K562 (cell line): Measurements from ENCODE around the gene ZNF174. TPM values are rescaled to one million over a fixed set of nuclear protein-coding genes. Genes with fewer than 3 reads are reported as not detected.

ENCODE experiments used
- ELF1 ChIP-seq: fragments of 200-800 bp; sonication (Bioruptor generic); IDR thresholded peaks from 2 replicates; pipeline ENCODE4 v1.6.1; 2016; ENCODE audit warnings: missing genetic modification characterization, missing compliant biosample characterization
- FOXP1 ChIP-seq: sonication (generic); formaldehyde crosslinking; IDR thresholded peaks from 2 replicates; pipeline ENCODE4 v1.8.0; 2022; ENCODE audit warnings: mild to moderate bottlenecking, missing genetic modification reagents
- HIVEP1 ChIP-seq: fragments of 250-450 bp; sonication (Bioruptor Pico); IDR thresholded peaks from 2 replicates; pipeline ENCODE4 v1.4.0; 2020; ENCODE audit warnings: mild to moderate bottlenecking
- LCOR ChIP-seq: sonication (generic); formaldehyde crosslinking; IDR thresholded peaks from 2 replicates; pipeline ENCODE4 v1.8.0; 2022; ENCODE audit warnings: mild to moderate bottlenecking, missing genetic modification reagents
- ZMIZ1 ChIP-seq, 2 experiments: fragments of 150-350 bp in 1 of 2; IDR thresholded peaks; 2 replicates each; pipeline ENCODE4 v1.6.1; 2012 to 2016; ENCODE audit warnings: low read depth in 2 of 2, low read length in 2 of 2, mild to moderate bottlenecking in 1 of 2, moderate library complexity in 1 of 2
- ZNF253 ChIP-seq: fragments of 250-450 bp; sonication (Bioruptor Pico); conservative IDR thresholded peaks from 2 replicates; pipeline ENCODE4 v1.6.1; 2021; ENCODE audit warnings: mild to moderate bottlenecking
- ZNF282 ChIP-seq: sonication (generic); formaldehyde crosslinking; IDR thresholded peaks from 2 replicates; pipeline ENCODE4 v1.8.1; 2023; ENCODE audit warnings: missing genetic modification reagents
- ZNF318 ChIP-seq, 2 experiments: fragments of 450-650 bp; IDR thresholded peaks; 2 replicates each; pipeline ENCODE4 v1.6.1; 2016; ENCODE audit warnings: mild to moderate bottlenecking in 2 of 2, borderline replicate concordance in 1 of 2, low read depth in 1 of 2, moderate library complexity in 1 of 2
- ZNF431 ChIP-seq: sonication (generic); formaldehyde crosslinking; IDR thresholded peaks from 2 replicates; pipeline ENCODE4 v1.8.0; 2022; ENCODE audit warnings: mild to moderate bottlenecking, missing genetic modification reagents
- ZNF57 ChIP-seq: fragments of 450-650 bp; formaldehyde crosslinking; IDR thresholded peaks from 2 replicates; pipeline ENCODE4 v1.4.0; 2020; ENCODE audit warnings: mild to moderate bottlenecking, moderate library complexity
- ZNF668 ChIP-seq: fragments of 250-450 bp; sonication (Bioruptor Pico); IDR thresholded peaks from 2 replicates; pipeline ENCODE4 v1.8.0; 2022; ENCODE audit warnings: mild to moderate bottlenecking, inconsistent platforms
- polyA plus RNA-seq, 8 experiments: library from polyadenylated mRNA; depleted of rRNA in 4 of 8; stranded (reverse) in 5 of 8; unstranded in 3 of 8; fragments of >200 nt; fragmentation: Nextera tagmentation in 2 of 8; fragmentation: Illumina TruSeq in 1 of 8; extraction: Ambion mirVana in 2 of 8; extraction: Trizol in 1 of 8; gene quantifications; 2 replicates each; pipeline versions ENCODE4 v1.2.1 to v1.2.3, GENCODE V29; 2011 to 2014; ENCODE audit warnings: inconsistent platforms in 1 of 8, missing spikeins in 1 of 8
- total RNA-seq, 7 experiments: library from RNA; depleted of rRNA in 6 of 7; stranded (reverse); fragments of >200 nt in 6 of 7; fragmentation: Illumina TruSeq in 2 of 7; extraction: Trizol in 2 of 7; gene quantifications; 2 replicates each; pipeline versions ENCODE4 v1.2.1 to v1.2.3, GENCODE V29; 2011 to 2021; ENCODE audit warnings: low replicate concordance in 1 of 7

The ZNF174 gene
- total and polyA plus RNA-seq, 9 of the 15 experiments (the other 6 are each of a cell fraction or from before 2014, with no cell fraction given) = 5.1 to 19.1 (median 12.5) TPM

- TF ChIP-seq ZMIZ1 (IDR thresholded peaks at IDR 0.05; ENCODE audit: low read depth in 2 of 2, low read length in 2 of 2) = 0 out of 4 replicates have a peak, but pooled peaks of 1 of the 2 experiments have one; percentile 27
- TF ChIP-seq ZNF253 = no peak
- no peak for TF ChIP-seq ZNF668 (CRISPR knock-in tag)
- no peak for TF ChIP-seq ZNF57
- TF ChIP-seq FOXP1 = peak; percentile 90
- peak; percentile 92; the same call in 1 of the 2 replicates for TF ChIP-seq ZNF282 (CRISPR knock-in tag)
- TF ChIP-seq ZNF431 (CRISPR knock-in tag) = peak; percentile 59; the same call in 1 of the 2 replicates
- peak; percentile 99 for TF ChIP-seq ELF1 (tag)
- no peak for TF ChIP-seq ZNF318 (IDR thresholded peaks at IDR 0.05; ENCODE audit: borderline replicate concordance in 1 of 2, low read depth in 1 of 2)
- TF ChIP-seq HIVEP1 = no peak
- no peak for TF ChIP-seq LCOR (CRISPR knock-in tag)
Observed at GRCh38 chr16:3457434-3458252, 56.6 kb downstream of the ZNF174 start (continued).
